Hindlimb muscle (tissue), 1 donor: ENCODE data around the gene DNAJC22. TPM values are rescaled to one million over a fixed set of nuclear protein-coding genes. Genes with fewer than 3 reads are reported as not detected.
"Not testable (repeated sequence)": the region's sequence is repeated elsewhere in the genome, so short reads cannot be mapped to it uniquely, and the experiment has no call there.

ENCODE experiments used
- DNase-seq: peaks from one replicate; pipeline ENCODE4 v3.0.0-alpha.2; 2013
- polyA plus RNA-seq: library from polyadenylated mRNA; unstranded; fragments of 120-200 nt; gene quantifications from one replicate; pipeline ENCODE4 v1.2.1, GENCODE V29; 2013; ENCODE audit not compliant: insufficient read length

The DNAJC22 gene
- polyA plus RNA-seq, 1 donor: 0.39 TPM

DNA sequence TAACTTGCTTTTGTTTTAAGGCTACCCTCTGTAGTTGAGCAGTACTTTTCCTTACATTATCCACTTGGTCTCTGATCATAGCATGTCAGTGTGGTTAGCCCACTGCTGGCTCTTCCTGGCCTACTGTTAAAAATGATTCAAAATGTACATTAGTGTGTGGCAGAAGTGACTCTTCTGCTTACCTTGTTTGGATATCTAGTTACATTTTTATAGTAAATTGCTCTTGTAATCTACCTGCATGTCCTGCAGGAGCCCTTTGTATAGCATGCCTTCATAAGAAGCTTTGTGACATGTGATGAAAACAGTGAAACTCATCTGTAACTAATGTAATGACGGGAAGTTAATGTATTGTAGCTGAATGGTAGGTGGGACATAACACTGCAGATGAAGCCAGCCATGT is 28.7 kb downstream of the DNAJC22 start:
- DNase-seq: no peak

DNA sequence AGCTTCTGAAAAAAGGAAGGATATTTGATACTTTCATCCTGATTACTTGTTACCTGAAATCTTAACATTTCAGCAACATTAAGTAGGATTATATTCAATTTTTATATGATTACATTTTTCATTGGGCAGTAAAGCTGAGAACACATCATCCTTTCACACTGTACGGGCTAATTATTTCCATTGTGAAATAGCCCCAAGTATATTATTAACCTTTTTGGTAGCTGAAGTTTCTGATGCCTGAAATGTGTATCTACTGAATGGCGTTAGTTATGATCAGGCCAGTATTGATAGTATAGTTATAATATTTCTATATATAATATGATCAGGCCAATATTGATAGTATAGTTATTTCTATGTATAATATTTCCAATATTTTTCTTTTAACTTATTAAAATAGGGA is 30.7 kb downstream of the DNAJC22 start:
- DNase-seq: no peak

- not testable (repeated sequence) for DNase-seq
Observed at GRCh38 chr12:49380184-49380583, 33.5 kb downstream of the DNAJC22 start.

GRCh38 chr12:49388682-49389386 is 42.1 kb downstream of the DNAJC22 start:
- DNase-seq: no peak

GRCh38 chr12:49389387-49389703 is 42.7 kb downstream of the DNAJC22 start:
- no peak for DNase-seq

GRCh38 chr12:49397000-49397399 is 50.3 kb downstream of the DNAJC22 start:
- DNase-seq: no peak

DNA sequence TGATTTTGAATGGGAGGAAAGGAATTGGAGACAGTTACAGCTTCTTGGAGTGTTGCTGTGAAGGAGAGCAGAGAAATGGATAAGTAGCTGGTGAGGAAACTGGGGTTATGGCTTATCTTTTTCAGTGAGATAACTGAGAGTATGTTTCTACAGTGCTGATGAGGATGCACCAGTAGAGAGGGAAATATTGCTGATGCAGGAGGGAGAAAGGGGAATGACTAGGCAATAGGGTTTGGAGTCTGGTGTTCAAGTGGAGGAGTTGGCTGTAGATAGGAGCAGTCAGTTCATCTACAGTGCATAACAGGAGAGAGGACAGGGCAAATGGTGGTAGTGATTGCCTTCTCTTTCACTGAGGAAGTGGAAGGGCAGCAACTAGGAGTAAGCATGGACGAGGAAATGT is 53.6 kb downstream of the DNAJC22 start:
- no peak for DNase-seq

Other genes with a start within 250 kb of the DNAJC22 start
- 50.3 TPM for gene LMBR1L, start 236.0 kb upstream of the DNAJC22 start, polyA plus RNA-seq
- 835 TPM for gene TUBA1B, start 215.5 kb upstream of the DNAJC22 start, polyA plus RNA-seq
- gene TUBA1A, start 157.8 kb upstream of the DNAJC22 start, polyA plus RNA-seq: 757 TPM
- gene TUBA1C, start 81.8 kb upstream of the DNAJC22 start, polyA plus RNA-seq: 53.7 TPM
- gene PRPH, start 51.7 kb upstream of the DNAJC22 start, polyA plus RNA-seq: 1.4 TPM
- gene TROAP, start 23.6 kb upstream of the DNAJC22 start, polyA plus RNA-seq: 10.0 TPM
- gene C1QL4, start 9.7 kb upstream of the DNAJC22 start, polyA plus RNA-seq: not detected
- 27.2 TPM for gene SPATS2, start 20.6 kb downstream of the DNAJC22 start, polyA plus RNA-seq
- 2.0 TPM for gene KCNH3, start 192.1 kb downstream of the DNAJC22 start, polyA plus RNA-seq
- gene MCRS1, start 221.3 kb downstream of the DNAJC22 start, polyA plus RNA-seq: 59.6 TPM